Measurements from ENCODE around the gene SERPINE1.

Gene SERPINE1

DNA sequence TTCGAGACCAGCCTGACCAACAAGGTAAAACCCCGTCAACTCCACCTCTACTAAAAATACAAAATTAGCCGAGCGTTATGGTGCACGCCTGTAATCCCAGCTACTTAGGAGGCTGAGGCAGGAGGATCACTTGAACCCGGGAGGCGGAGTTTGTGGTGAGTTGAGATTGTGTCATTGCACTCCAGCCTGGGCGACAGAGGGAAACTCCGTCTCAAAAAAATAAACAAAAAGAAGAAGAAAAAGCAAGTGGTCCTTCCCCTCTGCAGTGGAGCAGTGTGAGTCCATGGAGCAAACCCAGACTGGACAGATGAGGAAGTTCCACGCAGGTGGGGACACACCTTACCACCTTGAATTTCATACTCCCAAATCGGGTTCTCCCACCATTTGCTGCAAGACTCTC is 13.1 kb upstream of the SERPINE1 start:
- Mint-ChIP-seq H3K9me3 (no peaks in the 10 kb centered on the region), H3K27me3 (ENCODE audit: low read depth) (peaks cover 4% of the 10 kb centered on the region), H3K4me1 (peaks cover 18% of the 10 kb centered on the region), H3K36me3 (ENCODE audit: low read depth) (no peaks in the 10 kb centered on the region), H3K4me3 (no peak overlapping the region), H3K27ac (peak overlapping the region in 1 of 3 experiments; percentile 23)
- TF ChIP-seq, protein P1, sequence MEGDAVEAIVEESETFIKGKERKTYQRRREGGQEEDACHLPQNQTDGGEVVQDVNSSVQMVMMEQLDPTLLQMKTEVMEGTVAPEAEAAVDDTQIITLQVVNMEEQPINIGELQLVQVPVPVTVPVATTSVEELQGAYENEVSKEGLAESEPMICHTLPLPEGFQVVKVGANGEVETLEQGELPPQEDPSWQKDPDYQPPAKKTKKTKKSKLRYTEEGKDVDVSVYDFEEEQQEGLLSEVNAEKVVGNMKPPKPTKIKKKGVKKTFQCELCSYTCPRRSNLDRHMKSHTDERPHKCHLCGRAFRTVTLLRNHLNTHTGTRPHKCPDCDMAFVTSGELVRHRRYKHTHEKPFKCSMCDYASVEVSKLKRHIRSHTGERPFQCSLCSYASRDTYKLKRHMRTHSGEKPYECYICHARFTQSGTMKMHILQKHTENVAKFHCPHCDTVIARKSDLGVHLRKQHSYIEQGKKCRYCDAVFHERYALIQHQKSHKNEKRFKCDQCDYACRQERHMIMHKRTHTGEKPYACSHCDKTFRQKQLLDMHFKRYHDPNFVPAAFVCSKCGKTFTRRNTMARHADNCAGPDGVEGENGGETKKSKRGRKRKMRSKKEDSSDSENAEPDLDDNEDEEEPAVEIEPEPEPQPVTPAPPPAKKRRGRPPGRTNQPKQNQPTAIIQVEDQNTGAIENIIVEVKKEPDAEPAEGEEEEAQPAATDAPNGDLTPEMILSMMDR (IDR thresholded peaks at IDR 0.05; ENCODE audit: unreplicated experiment in 3 of 3), result no peak

DNA sequence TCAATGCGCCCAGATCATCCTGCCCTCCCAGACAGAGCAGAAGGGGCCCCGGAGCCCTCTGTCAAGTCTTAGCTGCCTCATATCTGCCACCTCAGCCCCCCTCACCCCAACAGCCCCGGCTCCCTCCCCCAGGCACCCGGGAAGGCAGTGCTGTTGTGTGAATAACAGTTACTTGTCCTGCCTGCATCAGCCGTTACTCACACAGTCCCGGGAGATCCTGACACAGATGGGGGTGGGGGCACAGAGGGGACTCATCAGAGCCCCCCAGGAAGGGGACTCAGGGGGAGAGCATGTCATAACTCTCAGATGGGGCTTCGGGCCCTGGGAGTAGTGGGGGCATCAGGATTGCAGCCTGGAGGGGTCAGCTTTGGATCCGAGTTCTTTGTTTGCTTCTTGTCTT is 12.4 kb upstream of the SERPINE1 start:
- H3K4me3 Mint-ChIP-seq, result no peak overlapping the region
- peaks cover 19% of the 10 kb centered on the region for H3K4me1 Mint-ChIP-seq
- TF ChIP-seq, protein P1 (IDR thresholded peaks at IDR 0.05; ENCODE audit: unreplicated experiment in 3 of 3), result no peak
- H3K9me3 Mint-ChIP-seq, result no peaks in the 10 kb centered on the region
- H3K27ac Mint-ChIP-seq, result peak overlapping the region in 1 of 3 experiments; percentile 23
- peaks cover 4% of the 10 kb centered on the region for H3K27me3 Mint-ChIP-seq (ENCODE audit: low read depth)
- H3K36me3 Mint-ChIP-seq (ENCODE audit: low read depth), result no peaks in the 10 kb centered on the region

DNA sequence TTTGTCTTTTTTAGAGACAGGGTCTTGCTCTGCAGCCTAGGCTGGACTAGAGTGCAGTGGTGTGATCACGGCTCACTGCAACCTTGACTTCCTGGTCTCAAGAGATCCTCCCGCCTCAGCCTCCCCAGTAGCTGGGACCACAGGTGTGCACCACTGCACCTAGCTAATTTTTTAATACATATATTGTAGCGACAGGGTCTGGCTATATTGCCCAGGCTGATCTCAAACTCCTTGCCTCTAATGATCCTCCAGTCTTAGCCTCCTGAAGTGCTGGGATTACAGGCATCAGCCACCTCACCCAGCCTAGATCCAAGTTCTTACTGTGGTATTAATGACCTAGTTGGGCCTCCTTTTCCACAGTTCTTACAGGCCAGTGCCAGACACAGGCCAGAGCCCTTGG is 11.7 kb upstream of the SERPINE1 start:
- TF ChIP-seq, protein P1 (IDR thresholded peaks at IDR 0.05; ENCODE audit: unreplicated experiment in 3 of 3), result no peak
- Mint-ChIP-seq H3K4me1 (peaks cover 26% of the 10 kb centered on the region), H3K27ac (no peak overlapping the region), H3K36me3 (ENCODE audit: low read depth) (no peaks in the 10 kb centered on the region), H3K27me3 (ENCODE audit: low read depth) (peaks cover 4% of the 10 kb centered on the region), H3K4me3 (no peak overlapping the region), H3K9me3 (no peaks in the 10 kb centered on the region)

DNA sequence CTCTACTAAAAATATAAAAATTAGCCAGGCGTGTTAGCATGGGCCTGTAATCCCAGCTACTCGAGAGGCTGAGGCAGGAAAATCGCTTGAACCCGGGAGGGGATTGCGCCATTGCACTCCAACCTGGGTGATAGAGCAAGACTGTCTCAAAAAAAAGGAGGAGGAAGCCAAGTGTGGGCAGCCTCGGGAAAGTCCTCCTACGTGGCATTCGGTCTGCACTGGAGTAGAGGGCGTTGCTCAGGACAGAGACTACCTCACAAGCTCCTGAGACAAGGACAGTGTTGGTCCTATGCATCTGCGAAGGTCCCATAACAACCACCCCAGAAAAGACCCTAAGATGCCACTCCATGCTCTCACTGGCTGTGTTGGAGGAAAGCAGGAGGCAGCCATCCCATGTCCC is 10.0 kb upstream of the SERPINE1 start:
- Mint-ChIP-seq H3K4me3 (no peak overlapping the region), H3K9me3 (no peaks in the 10 kb centered on the region), H3K27ac (peak overlapping the region in 2 of 3 experiments; percentile 92 to 95), H3K36me3 (ENCODE audit: low read depth) (no peaks in the 10 kb centered on the region), H3K4me1 (peaks cover 29% of the 10 kb centered on the region), H3K27me3 (ENCODE audit: low read depth) (peaks cover 4% of the 10 kb centered on the region)
- TF ChIP-seq, protein P1 (IDR thresholded peaks at IDR 0.05; ENCODE audit: unreplicated experiment in 3 of 3), result no peak

DNA sequence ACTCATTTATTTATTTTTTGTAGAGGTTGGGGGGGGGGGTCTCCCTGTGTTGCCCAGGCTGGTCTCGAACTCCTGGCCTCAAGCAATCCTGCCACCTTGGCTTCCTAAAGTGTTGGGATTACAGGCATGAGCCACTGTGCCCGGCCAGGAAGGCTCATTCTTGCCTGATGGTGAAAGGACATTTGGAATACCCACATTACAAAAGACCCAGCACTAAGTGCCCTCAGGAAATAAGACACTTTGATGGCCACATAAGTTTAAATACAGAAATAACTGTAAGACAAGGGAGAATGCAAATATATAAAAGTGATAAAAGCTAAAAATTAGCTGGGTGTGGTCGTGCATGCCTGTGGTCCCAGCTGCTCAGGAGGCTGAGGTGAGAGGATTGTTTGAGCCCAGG is 8.0 kb upstream of the SERPINE1 start:
- peak overlapping the region in 2 of 3 experiments; percentile 75 to 92 for H3K27ac Mint-ChIP-seq
- no peaks in the 10 kb centered on the region for H3K36me3 Mint-ChIP-seq (ENCODE audit: low read depth)
- H3K4me1 Mint-ChIP-seq, result peaks cover 37% of the 10 kb centered on the region
- no peaks in the 10 kb centered on the region for H3K9me3 Mint-ChIP-seq
- TF ChIP-seq, protein P1 (IDR thresholded peaks at IDR 0.05; ENCODE audit: unreplicated experiment in 3 of 3), result no peak
- H3K27me3 Mint-ChIP-seq (ENCODE audit: low read depth), result peaks cover 10% of the 10 kb centered on the region
- H3K4me3 Mint-ChIP-seq, result no peak overlapping the region

DNA sequence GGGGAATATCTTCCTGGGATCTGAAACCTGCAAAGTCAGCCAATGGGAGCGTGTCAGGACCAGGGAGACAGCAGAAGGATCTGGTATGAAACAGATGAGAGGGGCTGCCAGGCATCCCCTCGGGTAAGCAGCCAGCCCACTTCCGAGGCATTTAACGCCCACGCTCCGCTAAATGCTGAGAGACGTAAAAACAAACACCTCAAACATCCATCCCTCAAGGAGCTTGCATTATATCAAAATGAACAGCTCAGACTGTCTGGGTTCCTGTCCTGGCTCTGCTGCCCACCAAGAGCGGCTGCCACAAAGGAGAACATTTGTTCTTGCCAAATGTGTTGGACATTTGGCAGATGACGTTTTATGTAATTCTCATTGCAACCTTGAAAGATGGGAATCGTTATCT is 7.0 kb upstream of the SERPINE1 start:
- Mint-ChIP-seq H3K4me1 (peaks cover 43% of the 10 kb centered on the region), H3K36me3 (ENCODE audit: low read depth) (no peaks in the 10 kb centered on the region), H3K27me3 (ENCODE audit: low read depth) (peaks cover 6% of the 10 kb centered on the region), H3K9me3 (no peaks in the 10 kb centered on the region), H3K27ac (peak overlapping the region in 2 of 3 experiments; percentile 74 to 80), H3K4me3 (peak overlapping the region in 1 of 3 experiments; percentile 40)
- TF ChIP-seq, protein P1 (IDR thresholded peaks at IDR 0.05; ENCODE audit: unreplicated experiment in 3 of 3), result no peak
